BLaER1 treated with 17β-estradiol and CSF1 and Interleukin-3, amounts not matched to agents 10 nM and 100 nM (cell line): ENCODE measurements around the gene ANXA2R.

Experiments used
- H3K27ac ChIP-seq, 11 experiments: shearing (Covaris generic); formaldehyde crosslinking; 2 replicates each; pipeline ENCODE4 v1.8.1; 2022
- H3K27me3 ChIP-seq, 11 experiments: shearing (Covaris generic); formaldehyde crosslinking; 2 replicates each; pipeline ENCODE4 v1.8.1; 2022
- H3K36me3 ChIP-seq, 11 experiments: shearing (Covaris generic); formaldehyde crosslinking; 2 replicates each; pipeline ENCODE4 v1.8.1; 2022
- H3K4me1 ChIP-seq, 10 experiments: shearing (Covaris generic); formaldehyde crosslinking; 2 replicates each; pipeline ENCODE4 v1.8.1; 2022
- H3K4me2 ChIP-seq, 11 experiments: shearing (Covaris generic); formaldehyde crosslinking; 2 replicates each; pipeline ENCODE4 v1.8.1; 2022
- H3K4me3 ChIP-seq, 10 experiments: shearing (Covaris generic); formaldehyde crosslinking; 2 replicates each; pipeline ENCODE4 v1.8.1; 2022
- H3K9ac ChIP-seq, 11 experiments: shearing (Covaris generic); formaldehyde crosslinking; 2 replicates each; pipeline ENCODE4 v1.8.1; 2022
- H3K9me3 ChIP-seq, 11 experiments: shearing (Covaris generic); formaldehyde crosslinking; replicated peaks in 1 of 11; 2 replicates each; pipeline ENCODE4 v1.8.1; 2022
- H4K20me1 ChIP-seq, 11 experiments: shearing (Covaris generic); formaldehyde crosslinking; 2 replicates each; pipeline ENCODE4 v1.8.1; 2022
- Cebpa-rat ChIP-seq, 11 experiments: shearing (Covaris generic); IDR thresholded peaks; 2 replicates each; pipeline ENCODE4 v1.8.1; 2022

Gene ANXA2R

DNA sequence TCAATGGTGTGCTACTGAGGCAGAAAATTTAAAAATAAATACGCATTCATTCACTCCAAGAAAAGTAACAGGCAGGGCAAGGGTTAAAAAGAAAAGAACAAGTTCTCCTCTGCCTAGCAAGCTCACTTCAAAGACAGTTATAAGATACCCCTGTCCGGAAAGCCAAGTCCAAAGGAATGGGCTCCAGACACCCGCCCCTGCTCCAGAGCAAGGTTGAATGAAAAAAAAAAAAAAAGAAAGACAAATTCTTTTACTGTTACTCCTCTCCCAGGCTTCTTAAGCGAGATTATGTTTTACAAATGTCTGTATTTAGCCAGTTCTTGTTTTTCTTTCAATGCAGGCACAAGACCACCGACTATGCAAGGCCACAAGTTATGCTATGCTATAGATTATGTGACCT is 9.1 kb upstream of the ANXA2R start:
- Histone ChIP-seq H3K27me3 (no peaks in the 10 kb centered on the region), H3K4me1 (peaks cover 4 to 23% (median 17%) of the 10 kb centered on the region in 10 experiments), H3K27ac (no peak overlapping the region), H3K4me2 (no peak overlapping the region), H3K4me3 (no peak overlapping the region), H3K9ac (no peak overlapping the region), H4K20me1 (peaks cover 0 to 13% (median 3%) of the 10 kb centered on the region in 11 experiments; a peak in 8 of 22 replicates), H3K36me3 (peaks cover 9 to 31% (median 21%) of the 10 kb centered on the region in 11 experiments; a peak in 20 of 22 replicates), H3K9me3 (peaks cover 4 to 16% (median 10%) of the 10 kb centered on the region in 11 experiments; a peak in 12 of 22 replicates)
- no peak for TF ChIP-seq Cebpa-rat (IDR thresholded peaks at IDR 0.05)

DNA sequence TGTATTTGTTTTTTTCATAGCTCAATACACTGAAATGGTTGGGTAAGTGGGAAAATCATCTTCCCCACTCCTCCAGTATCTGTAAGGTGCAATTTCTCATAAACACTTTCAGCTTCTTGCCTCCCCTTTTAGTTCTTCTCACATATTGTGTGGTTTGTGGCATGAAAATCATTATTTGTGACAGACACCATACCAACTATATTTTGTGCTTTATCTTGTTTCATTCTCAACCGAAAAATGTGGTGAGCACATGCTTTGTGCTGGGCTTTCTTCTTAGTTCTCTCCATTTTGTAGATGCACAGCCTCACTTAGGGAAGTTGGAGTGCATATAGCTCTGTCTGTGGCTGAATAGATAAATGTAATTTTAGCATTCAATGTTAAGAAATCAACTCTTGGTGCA is 6.4 kb upstream of the ANXA2R start:
- TF ChIP-seq Cebpa-rat (IDR thresholded peaks at IDR 0.05), result no peak
- no peak overlapping the region for H3K4me3 ChIP-seq
- H3K9ac ChIP-seq, result no peak overlapping the region
- H3K9me3 ChIP-seq, result no peaks in the 10 kb centered on the region; a peak in 1 of 22 replicates
- H3K36me3 ChIP-seq, result peaks cover 0 to 14% (median 4%) of the 10 kb centered on the region in 11 experiments; a peak in 10 of 22 replicates
- no peak overlapping the region for H3K4me2 ChIP-seq
- H3K4me1 ChIP-seq, result peaks cover 7 to 26% (median 21%) of the 10 kb centered on the region in 10 experiments
- no peak overlapping the region for H3K27ac ChIP-seq
- peaks cover 0 to 15% (median 6%) of the 10 kb centered on the region in 11 experiments; a peak in 8 of 22 replicates for H4K20me1 ChIP-seq
- no peaks in the 10 kb centered on the region for H3K27me3 ChIP-seq

DNA sequence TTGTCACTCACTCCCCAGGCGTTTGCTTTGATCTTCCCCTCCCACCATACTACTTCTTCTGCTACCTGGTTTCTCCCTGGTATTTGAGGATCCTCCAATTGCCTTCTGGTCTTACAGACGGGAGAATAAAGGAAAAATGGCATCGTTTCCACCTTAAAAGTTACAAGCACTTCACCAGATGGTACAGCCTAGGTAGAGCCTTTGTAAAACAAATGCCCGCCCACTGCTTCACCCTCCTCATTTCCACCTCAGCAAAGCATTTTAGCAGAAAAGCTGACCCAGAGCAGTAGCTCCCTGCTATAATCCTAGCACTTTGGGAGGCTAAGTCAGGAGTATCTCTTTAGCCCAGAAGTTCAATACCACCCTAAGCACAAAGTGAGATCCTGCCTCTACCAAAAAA is 5.1 kb upstream of the ANXA2R start:
- peaks cover 0 to 15% (median 6%) of the 10 kb centered on the region in 11 experiments; a peak in 8 of 22 replicates for H4K20me1 ChIP-seq
- H3K9ac ChIP-seq, result no peak overlapping the region
- peaks cover 7 to 21% (median 16%) of the 10 kb centered on the region in 10 experiments for H3K4me1 ChIP-seq
- peaks cover 0 to 6% (median 0%) of the 10 kb centered on the region in 11 experiments; a peak in 5 of 22 replicates for H3K36me3 ChIP-seq
- no peak overlapping the region for H3K27ac ChIP-seq
- H3K27me3 ChIP-seq, result no peaks in the 10 kb centered on the region
- no peak overlapping the region for H3K4me3 ChIP-seq
- peak overlapping the region in 10 of 11 experiments; percentile 36 to 71 (median 58); a peak in 12 of 22 replicates for H3K4me2 ChIP-seq
- H3K9me3 ChIP-seq, result no peaks in the 10 kb centered on the region; a peak in 1 of 22 replicates
- TF ChIP-seq Cebpa-rat (IDR thresholded peaks at IDR 0.05), result no peak

DNA sequence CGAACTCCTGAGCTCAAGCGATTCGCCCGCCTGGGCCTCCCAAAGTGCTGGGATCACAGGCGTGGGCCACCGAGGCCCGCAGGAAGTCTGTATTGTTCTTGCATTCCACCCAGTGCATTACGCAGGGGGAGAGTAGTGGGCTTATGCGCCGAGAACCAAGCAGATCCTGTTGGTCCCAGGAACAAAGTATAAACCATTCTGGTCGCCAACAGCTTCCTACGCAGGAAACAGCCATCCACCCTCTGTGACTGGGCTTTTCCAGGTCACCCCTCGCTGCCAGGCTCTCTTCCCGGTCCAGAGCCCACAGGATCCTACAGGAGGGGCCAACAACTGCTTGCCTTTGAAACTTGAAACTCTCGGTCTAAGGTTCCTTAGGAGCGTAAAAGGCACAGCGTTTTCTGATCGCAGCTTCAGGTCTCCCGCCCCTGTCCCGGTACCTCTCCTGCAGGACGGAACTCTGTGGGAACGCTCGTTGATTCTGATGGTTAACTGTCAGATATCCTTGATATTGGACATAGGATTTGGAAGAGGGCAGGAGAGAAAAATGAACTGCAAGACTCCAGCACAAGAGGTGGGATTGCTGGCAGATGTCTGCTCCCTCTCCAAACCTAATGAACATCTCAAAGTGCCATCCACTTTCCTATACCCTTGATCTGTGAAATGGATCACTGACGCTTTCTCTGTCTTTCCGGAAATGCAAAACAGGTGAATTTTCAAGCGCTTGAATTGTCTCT is 4.2 kb upstream of the ANXA2R start:
- H3K27ac ChIP-seq, result no peak overlapping the region
- H3K4me2 ChIP-seq, result peak overlapping the region; percentile 36 to 71 (median 59)
- peaks cover 7 to 17% (median 12%) of the 10 kb centered on the region in 10 experiments for H3K4me1 ChIP-seq
- H3K27me3 ChIP-seq, result no peaks in the 10 kb centered on the region
- no peak for TF ChIP-seq Cebpa-rat (IDR thresholded peaks at IDR 0.05)
- no peaks in the 10 kb centered on the region; a peak in 1 of 22 replicates for H3K9me3 ChIP-seq
- H4K20me1 ChIP-seq, result peaks cover 0 to 15% (median 6%) of the 10 kb centered on the region in 11 experiments; a peak in 8 of 22 replicates
- peak overlapping the region in 3 of 11 experiments; percentile 13 to 30 (median 19); a peak in 4 of 22 replicates for H3K9ac ChIP-seq
- peaks cover 0 to 6% (median 0%) of the 10 kb centered on the region in 11 experiments; a peak in 5 of 22 replicates for H3K36me3 ChIP-seq
- peak overlapping the region in 1 of 10 experiments; percentile 44; a peak in 1 of 20 replicates for H3K4me3 ChIP-seq

DNA sequence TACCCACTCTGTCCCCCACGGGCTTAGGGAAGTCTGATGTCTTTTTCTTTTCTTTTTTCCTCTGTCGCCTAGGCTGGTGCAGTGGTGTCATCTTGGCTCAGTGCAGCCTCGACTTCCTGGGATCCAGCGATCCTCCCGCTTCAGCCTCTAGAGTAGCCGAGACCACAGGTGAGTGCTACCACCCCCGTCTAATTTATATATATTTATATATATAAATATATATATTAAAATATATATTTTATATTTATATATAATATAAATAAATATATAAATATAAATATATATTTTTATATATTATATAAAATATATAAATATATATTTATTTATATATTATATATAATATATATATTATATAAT is 3.3 kb upstream of the ANXA2R start:
- H3K4me2 ChIP-seq, result peak overlapping the region; percentile 80 to 98 (median 95)
- peak overlapping the region; percentile 89 to 99 (median 97) for H3K27ac ChIP-seq
- TF ChIP-seq Cebpa-rat (IDR thresholded peaks at IDR 0.05), result no peak
- peak overlapping the region; percentile 64 to 78 (median 72) for H3K4me3 ChIP-seq
- peak overlapping the region; percentile 87 to 99 (median 93) for H3K9ac ChIP-seq
- H3K4me1 ChIP-seq, result peaks cover 11 to 22% (median 16%) of the 10 kb centered on the region in 10 experiments
- H3K9me3 ChIP-seq, result no peaks in the 10 kb centered on the region
- H4K20me1 ChIP-seq, result peaks cover 0 to 15% (median 6%) of the 10 kb centered on the region in 11 experiments; a peak in 8 of 22 replicates
- no peaks in the 10 kb centered on the region for H3K27me3 ChIP-seq
- H3K36me3 ChIP-seq, result peaks cover 0 to 6% (median 0%) of the 10 kb centered on the region in 11 experiments; a peak in 5 of 22 replicates

DNA sequence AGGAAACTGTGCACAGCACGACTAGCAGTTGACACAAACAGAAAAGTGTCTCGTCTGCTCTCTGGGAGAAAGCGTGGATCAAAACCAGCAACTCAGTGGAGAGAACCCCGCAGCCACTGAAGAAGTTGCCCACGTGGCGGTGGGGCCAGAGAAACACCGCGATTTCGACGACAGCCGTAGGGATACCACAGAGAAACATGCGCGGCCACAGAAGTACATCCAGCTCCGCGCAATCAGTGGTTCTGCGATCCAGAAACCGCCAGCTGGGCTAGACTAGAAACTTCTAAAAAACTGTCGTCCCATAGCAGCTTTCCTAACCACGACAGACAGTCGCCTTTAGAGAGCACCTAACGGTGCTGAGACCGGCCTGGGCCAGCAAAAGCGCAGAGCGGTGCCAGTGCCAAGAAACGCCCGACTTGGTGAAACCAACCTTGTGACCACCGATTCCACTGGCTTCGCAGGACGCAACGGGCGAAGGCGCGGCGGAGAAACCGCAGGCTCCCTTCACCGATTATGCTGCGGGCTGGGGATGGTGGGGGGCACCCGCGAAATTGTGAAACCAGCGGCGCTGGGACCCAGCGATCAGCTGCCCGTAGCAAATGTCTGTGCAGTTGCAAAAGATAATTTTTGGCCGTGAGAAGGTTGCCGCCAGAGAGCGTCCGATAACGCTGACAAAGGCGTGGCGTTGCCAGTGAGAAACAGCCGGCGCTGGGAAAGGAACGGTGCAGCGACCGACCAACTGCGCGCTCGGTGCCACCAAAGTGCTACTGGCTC is 2.7 kb upstream of the ANXA2R start:
- Histone ChIP-seq H3K4me3 (peak overlapping the region; percentile 64 to 78 (median 72)), H3K9me3 (no peaks in the 10 kb centered on the region), H3K9ac (peak overlapping the region; percentile 87 to 99 (median 93)), H3K4me1 (peaks cover 14 to 27% (median 22%) of the 10 kb centered on the region in 10 experiments), H4K20me1 (peaks cover 0 to 15% (median 6%) of the 10 kb centered on the region in 11 experiments; a peak in 8 of 22 replicates), H3K36me3 (peaks cover 0 to 6% (median 0%) of the 10 kb centered on the region in 11 experiments; a peak in 5 of 22 replicates), H3K27ac (peak overlapping the region; percentile 89 to 99 (median 97)), H3K27me3 (no peaks in the 10 kb centered on the region), H3K4me2 (peak overlapping the region; percentile 80 to 98 (median 95))
- peak in 5 of 11 experiments; percentile 18 to 83 (median 67); a peak in 8 of 22 replicates for TF ChIP-seq Cebpa-rat (IDR thresholded peaks at IDR 0.05)

DNA sequence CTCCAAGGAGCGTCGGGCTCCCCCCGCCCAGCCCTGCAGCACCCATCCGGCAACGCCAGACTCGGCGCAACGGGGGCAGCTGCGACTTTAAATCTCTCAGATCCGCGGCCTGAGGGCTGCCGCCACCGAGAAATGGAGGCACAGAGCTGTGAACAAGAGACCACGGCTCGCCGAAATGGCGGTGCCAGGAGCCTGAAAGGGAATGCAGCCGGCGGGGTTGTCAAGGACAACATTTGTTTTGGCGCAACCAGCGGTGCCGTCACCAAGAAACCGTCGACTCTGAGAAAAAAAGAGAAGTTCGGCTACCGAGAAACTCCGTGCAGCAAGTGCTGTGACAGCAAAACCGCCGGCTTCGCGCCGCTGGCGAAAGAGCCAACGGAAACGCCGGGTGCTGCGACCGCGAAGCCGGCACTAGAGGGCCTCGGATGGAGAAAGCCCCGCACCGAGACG is 2.1 kb upstream of the ANXA2R start:
- H3K4me2 ChIP-seq, result peak overlapping the region; percentile 80 to 98 (median 95)
- peaks cover 19 to 33% (median 28%) of the 10 kb centered on the region in 10 experiments for H3K4me1 ChIP-seq
- peaks cover 0 to 15% (median 6%) of the 10 kb centered on the region in 11 experiments; a peak in 8 of 22 replicates for H4K20me1 ChIP-seq
- H3K4me3 ChIP-seq, result peak overlapping the region; percentile 64 to 78 (median 72)
- peak in 9 of 11 experiments; percentile 13 to 94 (median 76); a peak in 15 of 22 replicates for TF ChIP-seq Cebpa-rat (IDR thresholded peaks at IDR 0.05)
- H3K27ac ChIP-seq, result peak overlapping the region; percentile 89 to 99 (median 97)
- peaks cover 0 to 6% (median 0%) of the 10 kb centered on the region in 11 experiments; a peak in 5 of 22 replicates for H3K36me3 ChIP-seq
- H3K27me3 ChIP-seq, result no peaks in the 10 kb centered on the region
- no peaks in the 10 kb centered on the region for H3K9me3 ChIP-seq
- peak overlapping the region; percentile 87 to 99 (median 93) for H3K9ac ChIP-seq

DNA sequence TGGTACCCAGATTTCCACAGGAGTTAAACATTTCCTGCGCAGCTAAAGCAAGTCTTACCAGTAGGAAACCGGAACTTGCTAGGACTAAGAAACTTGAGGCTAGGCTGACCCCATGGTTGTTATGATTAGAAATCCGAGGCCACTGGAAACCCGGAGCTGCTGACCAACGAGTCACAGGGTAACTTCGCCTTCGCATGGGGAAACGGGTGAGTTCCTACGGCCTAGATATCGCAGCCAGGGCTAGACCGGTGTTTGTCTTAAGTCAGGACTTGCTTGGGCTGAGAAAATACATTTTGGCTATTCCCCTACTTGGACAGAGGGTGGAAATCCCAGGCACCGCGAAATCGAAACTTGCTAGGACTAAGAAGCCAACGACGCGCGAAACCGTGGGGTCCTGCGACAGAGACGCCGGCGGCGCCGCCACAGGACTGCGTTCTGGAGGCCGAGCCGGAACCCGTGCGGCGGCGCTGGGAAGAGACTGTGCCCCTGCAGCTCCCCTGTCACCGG is 1.6 kb upstream of the ANXA2R start:
- Histone ChIP-seq H3K9ac (peak overlapping the region; percentile 87 to 99 (median 93)), H4K20me1 (peaks cover 0 to 15% (median 6%) of the 10 kb centered on the region in 11 experiments; a peak in 8 of 22 replicates), H3K4me3 (peak overlapping the region; percentile 64 to 78 (median 72)), H3K9me3 (no peaks in the 10 kb centered on the region), H3K27ac (peak overlapping the region; percentile 89 to 99 (median 97)), H3K4me2 (peak overlapping the region; percentile 80 to 98 (median 95)), H3K4me1 (peaks cover 24 to 38% (median 33%) of the 10 kb centered on the region in 10 experiments), H3K36me3 (peaks cover 0 to 6% (median 0%) of the 10 kb centered on the region in 11 experiments; a peak in 5 of 22 replicates), H3K27me3 (no peaks in the 10 kb centered on the region)
- no peak; a peak in 3 of 22 replicates for TF ChIP-seq Cebpa-rat (IDR thresholded peaks at IDR 0.05)
